Lower lobe of right lung (tissue), 2 donors: ENCODE data around the gene MAP7. TPM values are rescaled to one million over a fixed set of nuclear protein-coding genes. Genes with fewer than 3 reads are reported as not detected.

ENCODE experiments used
- ATAC-seq, 2 donors: fragments of 200-7000 bp; cut with Tn5 transposase; one replicate each; pipeline ENCODE4 v1.9.1; 2020 to 2022; ENCODE audit warnings: mild to moderate bottlenecking in 2 of 2, moderate library complexity in 2 of 2
- DNase-seq: peaks from one replicate; pipeline ENCODE4 v3.0.0-alpha.2; 2020
- H3K27ac ChIP-seq: fragments of 200-600 bp; one replicate; pipeline ENCODE4 v1.8.0; 2022
- H3K27me3 ChIP-seq: fragments of 200-600 bp; one replicate; pipeline ENCODE4 v1.8.0; 2022; ENCODE audit warnings: low read depth
- H3K36me3 ChIP-seq: fragments of 200-600 bp; one replicate; pipeline ENCODE4 v1.8.0; 2022; ENCODE audit warnings: mild to moderate bottlenecking
- H3K4me1 ChIP-seq: fragments of 200-600 bp; one replicate; pipeline ENCODE4 v1.8.0; 2022
- H3K4me3 ChIP-seq: fragments of 200-600 bp; one replicate; pipeline ENCODE4 v1.8.0; 2022; ENCODE audit warnings: mild to moderate bottlenecking
- H3K9me3 ChIP-seq: fragments of 200-600 bp; one replicate; pipeline ENCODE4 v1.8.0; 2022
- intact Hi-C: fragments of 100-400 bp; cut with DNase I; formaldehyde crosslinking; loops from one replicate; pipeline ENCODE4 v1.11.0; 2022
- total RNA-seq: library from RNA; stranded (reverse); fragmentation: NEBNext Ultra II Directional; extraction: Animal tissue kit (Norgen Biotek cat#: 25700); gene quantifications from one replicate; pipeline ENCODE4 v1.2.1, GENCODE V29; 2021
- TF ChIP-seq, protein P1 (sequence below): fragments of 200-600 bp; IDR thresholded peaks from one replicate; pipeline ENCODE4 v1.8.0; 2022; ENCODE audit warnings: antibody characterized with exemption, mild to moderate bottlenecking
- donor health status: DM: no; HTN: yes; CAD: no; lungs with severe emphysema.

Gene MAP7
- total RNA-seq, 1 donor from 2014 or later, result 18.3 TPM

GRCh38 chr6:136344420-136344819 is 205.8 kb downstream of the MAP7 start:
- H3K27ac ChIP-seq, result no peak overlapping the region
- no peaks in the 10 kb centered on the region for H3K27me3 ChIP-seq
- no peaks in the 10 kb centered on the region for H3K9me3 ChIP-seq
- no peaks in the 10 kb centered on the region for H3K4me1 ChIP-seq
- TF ChIP-seq, protein P1, sequence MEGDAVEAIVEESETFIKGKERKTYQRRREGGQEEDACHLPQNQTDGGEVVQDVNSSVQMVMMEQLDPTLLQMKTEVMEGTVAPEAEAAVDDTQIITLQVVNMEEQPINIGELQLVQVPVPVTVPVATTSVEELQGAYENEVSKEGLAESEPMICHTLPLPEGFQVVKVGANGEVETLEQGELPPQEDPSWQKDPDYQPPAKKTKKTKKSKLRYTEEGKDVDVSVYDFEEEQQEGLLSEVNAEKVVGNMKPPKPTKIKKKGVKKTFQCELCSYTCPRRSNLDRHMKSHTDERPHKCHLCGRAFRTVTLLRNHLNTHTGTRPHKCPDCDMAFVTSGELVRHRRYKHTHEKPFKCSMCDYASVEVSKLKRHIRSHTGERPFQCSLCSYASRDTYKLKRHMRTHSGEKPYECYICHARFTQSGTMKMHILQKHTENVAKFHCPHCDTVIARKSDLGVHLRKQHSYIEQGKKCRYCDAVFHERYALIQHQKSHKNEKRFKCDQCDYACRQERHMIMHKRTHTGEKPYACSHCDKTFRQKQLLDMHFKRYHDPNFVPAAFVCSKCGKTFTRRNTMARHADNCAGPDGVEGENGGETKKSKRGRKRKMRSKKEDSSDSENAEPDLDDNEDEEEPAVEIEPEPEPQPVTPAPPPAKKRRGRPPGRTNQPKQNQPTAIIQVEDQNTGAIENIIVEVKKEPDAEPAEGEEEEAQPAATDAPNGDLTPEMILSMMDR, result no peak
- DNase-seq, result no peak
- intact Hi-C loops, result no loop called here
- no peak for ATAC-seq
- H3K36me3 ChIP-seq, result peaks cover 13% of the 10 kb centered on the region
- H3K4me3 ChIP-seq, result no peak overlapping the region

- Histone ChIP-seq H3K4me3 (no peak overlapping the region), H3K4me1 (no peaks in the 10 kb centered on the region), H3K36me3 (peaks cover 13% of the 10 kb centered on the region), H3K27ac (no peak overlapping the region), H3K27me3 (no peaks in the 10 kb centered on the region), H3K9me3 (no peaks in the 10 kb centered on the region)
- TF ChIP-seq, protein P1, result no peak
- ATAC-seq (no peak), DNase-seq (no peak)
- intact Hi-C loops, result no loop called here
These were observed 206.5 kb downstream of the MAP7 start for GRCh38 chr6:136343700-136344099.

DNA sequence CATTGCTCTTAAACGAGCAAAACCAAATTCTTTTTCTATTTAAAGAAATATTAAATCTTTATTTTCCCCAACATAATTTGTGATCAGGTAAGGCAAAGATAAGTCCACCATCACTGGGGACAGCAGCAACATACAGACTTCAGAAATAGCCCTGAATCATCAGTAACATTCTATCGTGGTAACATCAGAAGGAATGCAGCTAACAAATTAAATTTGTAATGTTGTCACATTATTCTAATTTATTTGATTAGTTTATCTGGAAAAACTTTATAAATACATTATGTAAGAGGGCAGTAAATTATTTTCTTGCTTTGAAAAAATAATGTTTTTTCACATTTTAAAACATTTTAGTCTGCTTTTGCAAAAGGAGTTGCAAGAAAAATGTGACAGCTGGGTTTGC is 206.9 kb downstream of the MAP7 start:
- TF ChIP-seq, protein P1, result no peak
- Histone ChIP-seq H3K9me3 (no peaks in the 10 kb centered on the region), H3K36me3 (peaks cover 13% of the 10 kb centered on the region), H3K4me3 (no peak overlapping the region), H3K27me3 (no peaks in the 10 kb centered on the region), H3K27ac (no peak overlapping the region), H3K4me1 (no peaks in the 10 kb centered on the region)
- DNase-seq (no peak), ATAC-seq (no peak)
- intact Hi-C loops, result no loop called here

DNA sequence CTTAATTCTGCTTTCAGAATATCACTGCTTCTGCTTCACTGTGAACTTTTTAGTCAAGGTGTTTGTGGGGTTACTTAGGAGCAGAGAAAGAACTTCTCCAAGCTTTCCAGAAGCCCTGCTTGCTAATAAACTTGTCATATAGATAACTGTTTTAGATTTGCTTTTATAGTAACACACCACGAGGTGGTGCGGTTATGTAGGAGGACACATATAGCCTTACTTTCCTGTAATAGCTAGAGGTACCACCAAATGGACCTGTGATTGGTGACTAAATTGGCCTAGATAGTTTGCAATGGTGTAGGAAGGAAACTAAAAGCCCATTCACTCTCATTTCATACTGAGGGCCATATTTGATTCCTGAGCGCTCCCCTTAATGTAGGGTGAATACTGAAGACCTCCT is 208.3 kb downstream of the MAP7 start:
- Histone ChIP-seq H3K27ac (no peak overlapping the region), H3K36me3 (peaks cover 13% of the 10 kb centered on the region), H3K4me3 (no peak overlapping the region), H3K27me3 (no peaks in the 10 kb centered on the region), H3K9me3 (no peaks in the 10 kb centered on the region), H3K4me1 (no peaks in the 10 kb centered on the region)
- intact Hi-C loops, result no loop called here
- ATAC-seq (no peak), DNase-seq (no peak)
- TF ChIP-seq, protein P1, result no peak

DNA sequence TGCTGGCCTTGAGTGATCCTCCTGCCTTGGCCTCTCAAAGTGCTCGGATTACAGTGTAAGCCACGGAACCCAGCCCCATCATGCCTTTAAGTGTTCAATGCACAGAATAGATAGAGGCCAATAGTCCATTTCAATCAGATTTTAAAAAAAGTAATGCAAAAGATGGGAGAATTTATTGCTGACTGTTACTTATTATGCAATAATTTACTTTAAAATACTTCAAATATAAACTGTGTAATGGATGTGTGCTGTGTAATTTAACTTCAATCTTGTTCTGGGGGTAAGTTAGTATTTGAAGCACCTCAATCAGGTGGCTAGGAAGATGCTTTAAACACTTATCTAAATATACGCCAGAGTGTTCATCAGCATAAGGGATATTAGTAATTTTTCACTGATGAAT is 208.9 kb downstream of the MAP7 start:
- Histone ChIP-seq H3K27me3 (no peaks in the 10 kb centered on the region), H3K27ac (no peak overlapping the region), H3K36me3 (peaks cover 13% of the 10 kb centered on the region), H3K9me3 (no peaks in the 10 kb centered on the region), H3K4me3 (no peak overlapping the region), H3K4me1 (no peaks in the 10 kb centered on the region)
- TF ChIP-seq, protein P1, result no peak
- intact Hi-C loops, result no loop called here
- DNase-seq (no peak), ATAC-seq (no peak)

GRCh38 chr6:136338486-136338885 is 211.7 kb downstream of the MAP7 start:
- H3K27ac ChIP-seq, result no peak overlapping the region
- no peaks in the 10 kb centered on the region for H3K36me3 ChIP-seq
- no peak overlapping the region for H3K4me3 ChIP-seq
- no peaks in the 10 kb centered on the region for H3K9me3 ChIP-seq
- no peaks in the 10 kb centered on the region for H3K27me3 ChIP-seq
- peak in 1 of 2 donors; percentile 50 for ATAC-seq
- intact Hi-C loops, result no loop called here
- DNase-seq, result no peak
- no peaks in the 10 kb centered on the region for H3K4me1 ChIP-seq
- TF ChIP-seq, protein P1, result no peak
